PC-3 (cell line): ENCODE measurements around the gene CCNT1.
"Not testable (repeated sequence)": the region's sequence is repeated elsewhere in the genome, so short reads cannot be mapped to it uniquely, and the experiment has no call there.

Experiments used
- EZH2 ChIP-seq: fragments of 300-600 bp; sonication (generic); IDR thresholded peaks from one replicate; pipeline ENCODE4 v1.6.1; 2017; ENCODE audit warnings: antibody characterized with exemption, mild to moderate bottlenecking, low read length; ENCODE audit not compliant: unreplicated experiment
- TF ChIP-seq, protein P1 (sequence below): fragments of 300-600 bp; sonication (generic); conservative IDR thresholded peaks from 2 replicates; pipeline ENCODE4 v1.5.1; 2017; ENCODE audit warnings: antibody characterized with exemption, low read depth, mild to moderate bottlenecking, low read length

DNA sequence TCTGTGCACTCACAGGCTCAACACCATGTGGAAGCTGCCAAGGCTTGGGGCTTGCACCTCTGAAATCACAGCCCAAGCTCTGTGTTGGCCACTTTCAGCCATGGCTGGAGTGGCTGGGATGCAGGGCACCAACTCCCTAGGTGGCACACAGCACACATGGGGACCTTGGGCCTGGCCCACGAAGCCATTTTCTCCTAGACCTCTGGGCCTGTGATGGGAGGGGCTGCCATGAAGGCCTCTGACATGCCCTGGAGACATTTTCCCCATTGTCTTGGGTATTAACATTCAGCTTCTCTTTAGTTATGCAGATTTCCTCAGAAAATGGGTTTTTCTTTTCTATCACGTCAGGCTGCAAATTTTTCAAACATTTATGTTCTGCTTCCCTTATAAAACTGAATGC is 3.7 kb upstream of the CCNT1 start:
- TF ChIP-seq, protein P1, sequence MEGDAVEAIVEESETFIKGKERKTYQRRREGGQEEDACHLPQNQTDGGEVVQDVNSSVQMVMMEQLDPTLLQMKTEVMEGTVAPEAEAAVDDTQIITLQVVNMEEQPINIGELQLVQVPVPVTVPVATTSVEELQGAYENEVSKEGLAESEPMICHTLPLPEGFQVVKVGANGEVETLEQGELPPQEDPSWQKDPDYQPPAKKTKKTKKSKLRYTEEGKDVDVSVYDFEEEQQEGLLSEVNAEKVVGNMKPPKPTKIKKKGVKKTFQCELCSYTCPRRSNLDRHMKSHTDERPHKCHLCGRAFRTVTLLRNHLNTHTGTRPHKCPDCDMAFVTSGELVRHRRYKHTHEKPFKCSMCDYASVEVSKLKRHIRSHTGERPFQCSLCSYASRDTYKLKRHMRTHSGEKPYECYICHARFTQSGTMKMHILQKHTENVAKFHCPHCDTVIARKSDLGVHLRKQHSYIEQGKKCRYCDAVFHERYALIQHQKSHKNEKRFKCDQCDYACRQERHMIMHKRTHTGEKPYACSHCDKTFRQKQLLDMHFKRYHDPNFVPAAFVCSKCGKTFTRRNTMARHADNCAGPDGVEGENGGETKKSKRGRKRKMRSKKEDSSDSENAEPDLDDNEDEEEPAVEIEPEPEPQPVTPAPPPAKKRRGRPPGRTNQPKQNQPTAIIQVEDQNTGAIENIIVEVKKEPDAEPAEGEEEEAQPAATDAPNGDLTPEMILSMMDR, result not testable (repeated sequence)
- not testable (repeated sequence) for TF ChIP-seq EZH2
